ENCODE results near the gene CHID1.

CHID1 gene

DNA sequence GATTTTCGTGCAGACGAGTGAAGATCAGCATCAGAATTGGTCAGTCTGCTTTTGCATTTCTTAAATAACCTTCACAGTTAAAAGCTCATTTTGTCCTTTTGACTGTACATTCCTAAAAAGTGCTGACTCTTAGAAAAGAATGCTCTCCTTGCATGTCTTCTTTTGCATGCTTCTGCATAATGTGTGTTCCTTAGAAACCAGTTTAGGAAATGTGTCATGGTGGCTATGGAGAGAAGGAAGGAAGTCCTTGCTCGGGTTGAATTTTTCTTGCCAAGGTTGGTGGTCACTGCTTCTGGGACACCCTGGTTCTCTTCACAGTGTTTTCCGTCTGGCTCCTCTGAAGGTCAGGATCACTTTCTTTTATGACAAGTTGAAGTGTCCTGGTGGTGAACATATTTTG lies 21.8 kb upstream of the CHID1 start:
- DNase-seq: no peak

DNA sequence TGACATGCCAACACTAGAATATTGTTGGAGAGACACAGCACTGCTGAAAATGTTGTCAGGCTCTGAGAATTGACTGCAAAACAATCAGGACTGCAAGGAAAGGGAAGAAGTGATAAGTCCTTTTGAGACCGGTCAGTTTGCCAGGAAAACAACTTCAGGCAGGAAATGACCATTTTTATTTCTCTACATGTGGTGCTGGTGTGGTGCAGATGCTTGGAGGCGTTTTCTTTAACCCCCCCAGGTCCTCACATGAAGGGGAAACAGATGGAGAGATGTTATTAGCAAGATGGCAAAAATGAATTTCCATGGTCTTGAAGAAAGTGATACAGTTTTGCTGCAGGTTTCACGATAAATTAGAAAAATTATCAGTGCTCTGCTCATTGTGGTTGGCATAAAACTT lies 20.8 kb upstream of the CHID1 start:
- no peak for DNase-seq

- DNase-seq: no peak
Observed at GRCh38 chr11:929405-929804, 18.8 kb upstream of the CHID1 start.

- no peak for DNase-seq
Observed at GRCh38 chr11:928786-929185, 18.2 kb upstream of the CHID1 start.

GRCh38 chr11:927871-928270 lies 17.3 kb upstream of the CHID1 start:
- peak in 1 of 2 donors; percentile 25 for DNase-seq

GRCh38 chr11:926341-926916 lies 15.8 kb upstream of the CHID1 start:
- no peak for DNase-seq

DNA sequence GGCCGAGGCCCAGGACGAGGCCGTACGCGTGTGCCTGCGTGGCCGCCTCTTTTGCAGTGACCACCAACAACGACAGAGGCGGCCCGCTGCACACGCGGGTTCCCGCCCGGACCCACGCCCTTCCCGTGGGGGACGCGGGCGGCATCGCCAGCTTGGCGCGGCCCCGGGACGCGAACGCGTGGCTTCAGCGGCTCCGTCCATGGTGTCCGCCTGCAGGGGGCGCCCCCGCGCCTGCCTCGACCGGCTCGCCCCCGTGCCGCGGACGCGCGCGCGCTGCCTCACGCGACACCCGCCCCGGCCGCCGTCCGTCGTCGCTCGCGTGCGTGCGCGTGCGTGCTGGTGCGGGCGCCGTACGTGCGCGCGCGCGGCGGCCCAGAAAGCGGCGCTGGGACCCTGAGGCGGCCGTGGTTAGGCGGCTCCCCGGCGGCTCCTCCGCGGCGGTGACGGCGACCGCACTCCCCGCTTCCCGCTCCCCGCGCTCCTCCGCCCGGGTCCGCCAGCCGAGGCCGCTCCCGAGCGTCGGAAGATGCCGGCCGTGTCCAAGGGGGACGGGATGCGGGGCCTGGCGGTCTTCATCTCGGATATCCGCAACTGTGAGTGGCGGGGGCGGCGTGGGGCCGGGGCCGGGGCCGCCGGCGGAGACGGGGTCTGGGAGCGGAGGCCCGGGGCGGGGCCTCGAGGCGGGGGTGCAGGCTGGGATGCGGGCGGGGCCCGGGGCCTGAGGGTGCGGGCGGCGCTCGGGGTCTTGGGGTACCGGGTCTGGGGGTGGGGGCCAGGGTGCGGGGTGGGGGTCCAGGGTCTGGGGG lies 15.1 kb upstream of the CHID1 start, which contains the start of gene AP2A2:
Gene AP2A2 (plus strand): TSS at position 375 of the 806 bp plus-strand sequence. CDS start 152 bp downstream, at position 527.
- peak; percentile 93 to 95 for DNase-seq

DNA sequence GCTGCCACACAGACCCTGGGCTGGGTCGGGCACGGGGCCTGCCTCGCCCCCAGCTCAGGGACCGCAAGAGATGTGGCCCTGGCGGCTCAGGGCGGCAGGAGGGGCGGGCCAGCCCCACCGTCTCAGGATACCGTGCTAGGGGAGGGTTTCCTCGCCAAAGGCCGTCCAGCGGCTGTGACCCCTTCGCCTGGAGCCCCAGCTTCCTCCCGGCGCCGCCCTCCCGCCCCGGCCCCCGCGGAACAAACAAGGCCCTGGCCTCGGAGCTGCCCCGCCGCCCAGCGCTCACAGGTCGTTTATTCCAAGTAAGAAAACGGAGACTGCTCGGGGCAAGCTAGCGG lies 14.5 kb upstream of the CHID1 start:
- DNase-seq: no peak

GRCh38 chr11:924406-925157 lies 14.0 kb upstream of the CHID1 start:
- no peak for DNase-seq

GRCh38 chr11:923691-924405 lies 13.2 kb upstream of the CHID1 start:
- no peak for DNase-seq

DNA sequence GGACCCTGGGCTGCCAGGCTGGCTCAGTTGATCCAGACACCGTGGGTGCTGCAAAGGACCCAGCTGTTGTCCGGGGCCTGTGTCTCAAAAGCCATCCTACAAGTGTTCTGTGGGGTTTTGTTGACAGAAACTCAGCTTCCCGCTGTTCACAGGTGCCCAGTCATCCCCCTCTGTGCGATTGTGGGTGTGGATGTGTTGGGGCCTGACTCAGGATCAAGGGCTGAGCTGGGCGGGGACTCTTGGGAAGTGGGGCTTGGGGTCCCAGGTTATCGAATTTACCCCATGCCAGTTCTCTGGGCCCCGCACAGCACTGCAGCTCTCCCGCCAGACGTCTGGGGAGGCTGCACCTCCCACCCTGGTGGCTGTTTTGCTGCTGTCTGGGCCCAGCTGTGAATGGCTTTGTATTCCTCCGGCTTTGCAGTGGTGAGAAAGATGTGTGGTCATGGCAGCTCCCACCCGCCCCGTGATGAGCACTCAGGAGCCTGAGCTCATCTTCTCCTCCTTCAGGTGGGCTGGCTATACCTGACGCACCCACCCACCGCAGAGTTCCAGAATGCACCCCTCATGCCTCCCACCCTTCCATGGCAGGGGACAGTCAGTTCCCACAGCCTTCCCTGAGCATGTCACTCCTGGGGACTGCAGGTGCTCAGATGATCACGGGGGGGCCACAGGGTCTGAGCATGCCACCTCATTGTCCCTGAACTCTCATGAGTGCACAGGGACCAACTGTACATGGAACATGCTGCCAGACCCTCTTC lies 11.5 kb upstream of the CHID1 start:
- DNase-seq: no peak

- no peak for DNase-seq
Observed at GRCh38 chr11:917426-917825, 6.8 kb upstream of the CHID1 start.

GRCh38 chr11:914747-915501 lies 4.3 kb upstream of the CHID1 start:
- DNase-seq: no peak

- DNase-seq: no peak
Observed at GRCh38 chr11:914204-914603, 3.6 kb upstream of the CHID1 start.

DNA sequence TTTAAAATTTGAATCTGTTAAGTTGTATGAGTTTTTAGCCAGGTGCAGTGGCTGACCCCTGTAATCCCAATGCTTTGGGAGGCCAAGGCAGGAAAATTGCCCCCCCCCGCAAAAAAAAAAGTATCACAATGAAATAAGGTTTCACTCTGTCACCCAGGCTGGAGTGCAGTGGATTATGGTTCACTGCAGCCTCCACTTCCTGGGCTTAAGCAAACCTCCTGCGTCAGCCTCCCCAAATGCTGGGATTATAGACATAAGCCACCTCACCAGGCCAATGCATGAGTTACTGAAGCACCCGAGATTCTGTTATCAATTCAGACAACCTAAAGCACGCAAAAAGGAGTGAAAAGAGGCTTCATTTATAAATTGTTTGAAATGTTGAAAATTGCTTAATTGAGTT lies 2.4 kb upstream of the CHID1 start:
- no peak for DNase-seq

DNA sequence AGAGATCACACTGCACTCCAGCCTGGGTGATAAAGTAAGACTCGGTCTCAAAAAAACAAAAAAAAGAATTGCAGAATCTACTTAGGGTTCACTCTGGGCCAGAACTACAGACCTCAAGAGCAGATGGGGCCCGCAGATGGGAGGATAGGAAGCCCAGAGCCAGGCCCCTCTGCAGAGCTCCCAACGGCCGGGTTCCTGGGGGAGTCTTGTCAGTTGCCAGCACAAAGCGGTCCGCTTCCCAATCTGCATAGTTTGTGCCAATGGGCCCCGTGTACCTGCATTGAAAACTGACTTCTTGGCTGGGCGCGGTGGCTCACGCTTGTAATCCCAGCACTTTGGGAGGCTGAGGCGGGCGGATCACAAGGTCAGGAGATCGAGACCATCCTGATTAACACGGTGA lies 1.7 kb upstream of the CHID1 start:
- DNase-seq: no peak

DNA sequence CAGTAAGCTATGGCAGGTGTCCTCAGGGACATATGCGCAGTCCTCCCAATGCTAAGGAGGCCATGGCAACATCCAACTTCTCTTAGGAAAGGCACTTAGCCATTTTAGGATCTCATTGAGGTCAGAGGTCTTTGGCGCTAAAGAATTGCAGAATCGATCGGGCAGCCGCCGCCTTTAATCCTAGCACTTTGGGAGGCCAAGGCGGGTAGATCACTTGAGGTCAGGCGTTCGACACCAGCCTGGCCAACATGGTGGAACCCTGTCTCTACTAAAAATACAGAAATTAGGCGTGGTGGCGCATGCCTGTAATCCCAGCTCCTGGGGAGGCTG lies 1.2 kb upstream of the CHID1 start:
- DNase-seq: no peak

- peak; percentile 54 to 55 for DNase-seq
Observed at GRCh38 chr11:911031-911889, 650 bp upstream of the CHID1 start.

GRCh38 chr11:910044-910588 lies 494 bp downstream of the CHID1 start:
- DNase-seq: peak in 1 of 2 donors; percentile 42

- no peak for DNase-seq
Observed at GRCh38 chr11:909406-909805, 1.2 kb downstream of the CHID1 start.

DNA sequence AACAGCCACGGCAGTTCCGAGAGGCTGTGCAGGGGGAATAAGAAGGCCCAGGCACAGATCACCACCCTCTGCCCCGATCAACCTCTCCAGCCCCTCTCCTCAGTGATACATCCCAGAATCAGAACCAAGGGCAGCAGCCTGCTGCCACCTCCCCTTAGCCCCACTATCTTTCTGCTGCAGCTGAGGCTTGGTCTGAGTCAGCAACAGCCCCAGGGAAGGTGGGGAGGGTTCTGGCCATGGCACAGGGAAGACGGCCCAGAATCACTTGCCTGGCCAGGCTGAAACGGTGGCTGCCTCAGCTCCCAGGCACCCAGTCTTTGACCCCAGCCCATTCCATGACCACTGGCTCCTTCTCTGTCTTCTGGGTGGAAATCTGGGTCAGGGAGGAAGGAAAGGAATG lies 2.3 kb downstream of the CHID1 start:
- DNase-seq: no peak
